B cell (primary cell): ENCODE results near the gene TFAP2B. TPM values are rescaled to one million over a fixed set of nuclear protein-coding genes. Genes with fewer than 3 reads are reported as not detected.

Source experiments
- ATAC-seq: fragments of 200-7000 bp; cut with Tn5 transposase; one replicate; pipeline ENCODE4 v1.10.0; 2021; ENCODE audit warnings: low read depth, mild to moderate bottlenecking, moderate number of reproducible peaks, moderate library complexity
- CTCF ChIA-PET: fragments of 350-600 bp; sonication (Branson Sonifier 250); formaldehyde crosslinking; loops from one replicate; lab custom pipeline; 2021; ENCODE audit warnings: antibody characterized with exemption, inconsistent platforms; lab: Charles Lee
- POLR2A ChIA-PET: fragments of 350-600 bp; sonication (Branson Sonifier 250); formaldehyde crosslinking; loops from one replicate; lab custom pipeline; 2021; ENCODE audit warnings: antibody characterized with exemption; lab: Charles Lee
- DNase-seq: peaks from one replicate; pipeline ENCODE4 v3.0.0; 2013
- H2AFZ ChIP-seq: 2 replicates; pipeline ENCODE4 v1.6.1; 2012; ENCODE audit warnings: mild to moderate bottlenecking, low read depth, low read length; ENCODE audit not compliant: insufficient read depth, poor library complexity, severe bottlenecking
- H3K27ac ChIP-seq, 2 donors: 1 replicate in 1 of 2; 2 replicates in 1 of 2; pipeline ENCODE4 v1.5.1; 2012 to 2013; ENCODE audit warnings: low read length in 2 of 2, mild to moderate bottlenecking in 2 of 2, moderate library complexity in 1 of 2
- H3K27me3 ChIP-seq, 4 experiments: fragments of 200-600 bp in 1 of 4; sonication (generic) in 1 of 4; replicated peaks in 1 of 4; 1 replicate in 2 of 4; 2 replicates in 2 of 4; pipeline versions ENCODE4 v1.6.1 to v1.7.0; 2013 to 2016; ENCODE audit warnings: low read length in 3 of 4, mild to moderate bottlenecking in 2 of 4, mixed read lengths in 1 of 4, moderate library complexity in 1 of 4; ENCODE audit not compliant: insufficient read depth in 4 of 4, control insufficient read depth in 3 of 4; ENCODE audit errors: control extremely low read depth in 1 of 4
- H3K36me3 ChIP-seq, 2 experiments: replicated peaks in 1 of 2; 1 replicate in 1 of 2; 2 replicates in 1 of 2; pipeline versions ENCODE4 v1.6.1 to v1.7.1; 2013; ENCODE audit warnings: low read length in 1 of 2; ENCODE audit not compliant: insufficient read depth in 2 of 2, control insufficient read depth in 1 of 2; ENCODE audit errors: control extremely low read depth in 1 of 2, extremely low read depth in 1 of 2
- H3K4me1 ChIP-seq, 2 donors: fragments of 200-600 bp in 1 of 2; sonication (generic) in 1 of 2; 1 replicate in 1 of 2; 2 replicates in 1 of 2; pipeline versions ENCODE4 v1.5.1 to v1.6.1; 2013 to 2017; ENCODE audit warnings: low read length in 2 of 2; ENCODE audit not compliant: control insufficient read depth in 2 of 2, insufficient read depth in 2 of 2
- H3K4me2 ChIP-seq: replicated peaks from 2 replicates; pipeline ENCODE3; 2012; ENCODE audit warnings: mild to moderate bottlenecking, low read depth, low read length; ENCODE audit not compliant: poor library complexity, severe bottlenecking
- H3K4me3 ChIP-seq, 5 experiments: fragments of 200-600 bp in 1 of 5; sonication (generic) in 1 of 5; 1 replicate in 3 of 5; 2 replicates in 2 of 5; pipeline versions ENCODE4 v1.5.1 to v1.7.0; 2011 to 2016; ENCODE audit warnings: low read length in 4 of 5, mild to moderate bottlenecking in 4 of 5, low read depth in 2 of 5, control low read depth in 1 of 5, moderate library complexity in 1 of 5; ENCODE audit not compliant: insufficient read depth in 1 of 5; ENCODE audit errors: control extremely low read depth in 1 of 5, extremely low read depth in 1 of 5
- H3K79me2 ChIP-seq: fragments of 200-600 bp; sonication (generic); one replicate; pipeline ENCODE4 v1.6.0; 2016; ENCODE audit warnings: low read length; ENCODE audit not compliant: control insufficient read depth, insufficient read depth
- H3K9ac ChIP-seq: fragments of 200-600 bp; sonication (generic); 2 replicates; pipeline ENCODE4 v1.6.1; 2017; ENCODE audit warnings: mild to moderate bottlenecking, low read length, moderate library complexity
- H3K9me3 ChIP-seq, 3 donors: one replicate each; pipeline versions ENCODE4 v1.6.1 to v1.7.1; 2013; ENCODE audit warnings: low read length in 2 of 3; ENCODE audit not compliant: control insufficient read depth in 2 of 3, insufficient read depth in 1 of 3; ENCODE audit errors: control extremely low read depth in 1 of 3
- H4K20me1 ChIP-seq: 2 replicates; pipeline ENCODE4 v1.6.0; 2012; ENCODE audit warnings: mild to moderate bottlenecking, low read length; ENCODE audit not compliant: insufficient read depth, control insufficient read depth, poor library complexity, severe bottlenecking
- H3K27ac Mint-ChIP-seq: one replicate; pipeline ENCODE4 v1.8.0; 2021; ENCODE audit warnings: mixed read lengths
- H3K27me3 Mint-ChIP-seq: one replicate; pipeline ENCODE4 v1.8.0; 2021; ENCODE audit warnings: mixed read lengths
- H3K4me1 Mint-ChIP-seq: one replicate; pipeline ENCODE4 v1.8.0; 2021; ENCODE audit warnings: mixed read lengths
- H3K4me3 Mint-ChIP-seq: one replicate; pipeline ENCODE4 v1.8.0; 2021; ENCODE audit warnings: mixed read lengths
- H3K9me3 Mint-ChIP-seq: one replicate; pipeline ENCODE4 v1.8.0; 2022; ENCODE audit warnings: mixed read lengths; ENCODE audit not compliant: insufficient read depth
- CTCF ChIP-seq: fragments of 200-600 bp; IDR thresholded peaks from one replicate; pipeline ENCODE4 v1.8.0; 2022; ENCODE audit warnings: antibody characterized with exemption, mild to moderate bottlenecking
- EZH2 ChIP-seq: IDR thresholded peaks from 2 replicates; pipeline ENCODE4 v1.6.1; 2012; ENCODE audit warnings: borderline replicate concordance, low read depth, mild to moderate bottlenecking, moderate library complexity, low read length; ENCODE audit not compliant: insufficient read depth, poor library complexity, severe bottlenecking
- WGBS: methylation state at CpG from one replicate; pipeline ENCODE4 v1.1.5; 2013; ENCODE audit warnings: missing lambda C conversion rate; ENCODE audit not compliant: insufficient coverage; 5-methylcytosine and 5-hydroxymethylcytosine counted together
- intact Hi-C: fragments of 100-400 bp; cut with micrococcal nuclease; formaldehyde crosslinking; loops from one replicate; pipeline ENCODE4 v1.10.0; 2022
- polyA plus RNA-seq: library from polyadenylated mRNA; depleted of rRNA; stranded (reverse); fragments of >200 nt; gene quantifications from 2 replicates; pipeline ENCODE4 v1.2.3, GENCODE V29; 2012
- total RNA-seq, 2 donors: library from RNA; stranded (reverse); fragments of 120-200 nt in 1 of 2; gene quantifications; 1 replicate in 1 of 2; 2 replicates in 1 of 2; pipeline versions ENCODE4 v1.2.3 to v1.2.4, GENCODE V29; 2013 to 2022

The TFAP2B gene
- total and polyA plus RNA-seq, 2 donors (not counting 1 experiment from before 2014, with no cell fraction given), result not detected

- TF ChIP-seq EZH2 (no peak), CTCF (no peak)
- Histone ChIP-seq H2AFZ (no peak overlapping the region), H3K9ac (no peak overlapping the region), H3K9me3 (no peaks in the 10 kb centered on the region), H3K27me3 (no peaks in the 10 kb centered on the region), H3K79me2 (no peaks in the 10 kb centered on the region), H4K20me1 (no peaks in the 10 kb centered on the region), H3K36me3 (no peaks in the 10 kb centered on the region), H3K4me3 (no peak overlapping the region), H3K27ac (no peak overlapping the region), H3K4me2 (no peak overlapping the region), H3K4me1 (no peaks in the 10 kb centered on the region)
- no peak overlapping the region for H3K27ac Mint-ChIP-seq
- no peak for ATAC-seq
- intact Hi-C loops, result no loop called here
- H3K4me1 Mint-ChIP-seq, result no peaks in the 10 kb centered on the region
- H3K27me3 Mint-ChIP-seq, result no peaks in the 10 kb centered on the region
- POLR2A ChIA-PET, result no interaction called here
- H3K9me3 Mint-ChIP-seq, result no peaks in the 10 kb centered on the region
- CTCF ChIA-PET, result no interaction called here
- no peak for DNase-seq
- 80% methylated on average over 1 of the region's 1 CpG for WGBS
- H3K4me3 Mint-ChIP-seq, result no peak overlapping the region
These were observed 68.4 kb downstream of the TFAP2B start for GRCh38 chr6:50887112-50887511.

GRCh38 chr6:50889497-50889896 is 70.8 kb downstream of the TFAP2B start:
- H3K36me3 ChIP-seq, result no peaks in the 10 kb centered on the region
- H3K9me3 ChIP-seq, result no peaks in the 10 kb centered on the region
- DNase-seq, result no peak
- no peak overlapping the region for H3K27ac ChIP-seq
- TF ChIP-seq CTCF (no peak), EZH2 (no peak)
- Mint-ChIP-seq H3K4me3 (no peak overlapping the region), H3K4me1 (no peaks in the 10 kb centered on the region), H3K27me3 (no peaks in the 10 kb centered on the region), H3K27ac (no peak overlapping the region), H3K9me3 (no peaks in the 10 kb centered on the region)
- H3K9ac ChIP-seq, result no peak overlapping the region
- intact Hi-C loops, result no loop called here
- 33% methylated on average over 1 of the region's 3 CpGs for WGBS
- ChIA-PET POLR2A (no interaction called here), CTCF (no interaction called here)
- no peak overlapping the region for H3K4me3 ChIP-seq
- no peaks in the 10 kb centered on the region for H3K79me2 ChIP-seq
- no peaks in the 10 kb centered on the region for H3K27me3 ChIP-seq
- H4K20me1 ChIP-seq, result no peaks in the 10 kb centered on the region
- H3K4me2 ChIP-seq, result no peak overlapping the region
- no peak overlapping the region for H2AFZ ChIP-seq
- ATAC-seq, result no peak
- H3K4me1 ChIP-seq, result no peaks in the 10 kb centered on the region
